HG02759 (cell line): ENCODE results near the gene SLC16A9.

Experiments
- ATAC-seq: cut with Tn5 transposase; IDR thresholded peaks from one replicate; pipeline ENCODE4 v1.9.1; 2021; ENCODE audit warnings: mild to moderate bottlenecking, moderate library complexity; ENCODE audit not compliant: unreplicated experiment

The SLC16A9 gene

GRCh38 chr10:59631237-59631636 lies 78.4 kb downstream of the SLC16A9 start:
- no peak for ATAC-seq

GRCh38 chr10:59628965-59629364 lies 80.7 kb downstream of the SLC16A9 start:
- ATAC-seq = no peak

DNA sequence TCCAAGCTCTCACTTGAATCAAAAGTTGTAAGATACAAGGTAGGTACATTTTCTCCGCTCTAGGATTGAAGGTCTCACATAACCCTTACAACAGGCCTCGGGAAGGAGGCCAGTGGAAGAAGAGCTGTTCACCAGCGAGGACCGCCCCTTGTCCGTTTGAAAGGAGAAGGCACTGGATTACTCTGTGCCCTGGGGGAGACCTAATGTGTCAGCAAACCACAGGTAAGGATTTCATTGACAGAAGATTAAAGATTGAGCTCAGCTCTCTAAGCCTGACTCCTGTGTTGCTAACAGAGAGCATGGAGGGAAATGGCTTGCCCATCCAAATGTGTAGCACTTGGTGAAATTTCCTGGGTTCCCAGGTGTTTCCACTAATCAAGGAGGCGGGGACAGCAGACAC lies 81.2 kb downstream of the SLC16A9 start:
- ATAC-seq = no peak

DNA sequence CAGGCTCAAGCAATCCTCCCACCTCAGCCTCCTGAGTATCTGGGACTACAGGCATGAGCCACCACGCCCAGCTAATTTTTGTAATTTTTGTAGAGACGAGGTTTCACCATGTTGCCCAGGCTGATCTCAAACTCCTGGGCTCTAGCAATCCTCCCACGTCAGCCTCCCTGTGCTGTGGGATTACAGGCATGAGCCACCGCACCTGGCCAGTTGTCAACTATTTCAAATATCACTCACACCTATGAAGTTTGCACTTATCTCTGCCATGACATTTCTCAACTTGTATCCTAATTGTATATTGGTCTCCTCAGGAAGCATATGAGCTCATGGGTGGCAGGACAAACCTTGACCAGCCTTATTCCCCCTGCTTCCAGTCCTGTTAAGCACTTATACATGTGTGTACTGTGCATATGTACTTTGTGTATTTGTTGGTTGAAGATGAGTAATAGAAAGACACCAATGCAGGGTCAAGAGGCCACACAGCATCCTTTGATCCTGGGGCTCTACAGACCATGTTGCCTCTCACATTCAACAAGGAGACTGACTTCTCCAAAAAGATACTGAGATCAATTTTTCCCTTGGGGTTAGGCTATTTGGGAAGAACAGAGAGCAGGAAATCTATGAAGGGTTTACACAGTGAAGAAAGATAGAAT lies 82.2 kb downstream of the SLC16A9 start:
- no peak for ATAC-seq

- ATAC-seq = no peak
Observed at GRCh38 chr10:59626523-59626869, 83.2 kb downstream of the SLC16A9 start.

DNA sequence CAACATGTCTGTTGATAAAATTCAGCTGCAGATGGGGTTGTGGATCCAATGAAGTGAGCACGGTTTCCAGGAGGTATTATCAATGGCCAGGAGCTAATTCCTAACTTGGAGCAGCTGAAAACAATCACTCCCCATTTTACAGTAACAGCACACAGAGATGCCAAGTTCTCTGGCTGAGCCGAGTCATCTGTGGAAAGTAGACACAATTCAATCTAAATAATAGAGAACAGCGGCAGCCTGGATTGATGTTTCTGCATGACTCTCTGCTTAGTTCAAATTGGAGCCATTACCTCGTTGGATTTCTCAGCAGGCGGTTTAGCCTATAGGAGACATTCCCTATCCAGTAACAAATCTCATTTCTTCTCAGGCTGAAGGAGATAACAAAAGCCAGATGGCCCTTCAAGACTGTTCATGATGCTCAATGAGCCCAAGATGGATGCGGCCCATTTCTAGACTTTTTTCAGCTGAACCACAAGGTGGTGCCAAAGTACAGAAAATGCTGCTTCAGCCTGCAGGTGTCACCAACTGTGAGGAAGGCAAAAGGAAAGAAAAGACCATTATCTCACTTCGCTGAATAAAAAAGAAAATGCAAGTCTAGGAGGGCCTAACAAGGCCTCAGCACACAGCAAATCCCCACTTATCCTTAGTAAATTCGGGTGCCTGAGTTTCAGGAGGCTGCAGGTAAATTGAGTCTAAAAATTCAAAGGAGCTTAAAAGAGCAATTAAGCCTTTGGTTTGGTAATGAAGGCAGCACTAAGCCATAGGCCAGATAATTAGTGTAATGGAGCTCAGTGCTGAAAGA lies 83.7 kb downstream of the SLC16A9 start:
- peak; percentile 84 for ATAC-seq

GRCh38 chr10:59624951-59625350 lies 84.7 kb downstream of the SLC16A9 start:
- no peak for ATAC-seq

- ATAC-seq = no peak
Observed at GRCh38 chr10:59624136-59624535, 85.5 kb downstream of the SLC16A9 start.

- no peak for ATAC-seq
Observed at GRCh38 chr10:59623133-59624121, 86.2 kb downstream of the SLC16A9 start.

DNA sequence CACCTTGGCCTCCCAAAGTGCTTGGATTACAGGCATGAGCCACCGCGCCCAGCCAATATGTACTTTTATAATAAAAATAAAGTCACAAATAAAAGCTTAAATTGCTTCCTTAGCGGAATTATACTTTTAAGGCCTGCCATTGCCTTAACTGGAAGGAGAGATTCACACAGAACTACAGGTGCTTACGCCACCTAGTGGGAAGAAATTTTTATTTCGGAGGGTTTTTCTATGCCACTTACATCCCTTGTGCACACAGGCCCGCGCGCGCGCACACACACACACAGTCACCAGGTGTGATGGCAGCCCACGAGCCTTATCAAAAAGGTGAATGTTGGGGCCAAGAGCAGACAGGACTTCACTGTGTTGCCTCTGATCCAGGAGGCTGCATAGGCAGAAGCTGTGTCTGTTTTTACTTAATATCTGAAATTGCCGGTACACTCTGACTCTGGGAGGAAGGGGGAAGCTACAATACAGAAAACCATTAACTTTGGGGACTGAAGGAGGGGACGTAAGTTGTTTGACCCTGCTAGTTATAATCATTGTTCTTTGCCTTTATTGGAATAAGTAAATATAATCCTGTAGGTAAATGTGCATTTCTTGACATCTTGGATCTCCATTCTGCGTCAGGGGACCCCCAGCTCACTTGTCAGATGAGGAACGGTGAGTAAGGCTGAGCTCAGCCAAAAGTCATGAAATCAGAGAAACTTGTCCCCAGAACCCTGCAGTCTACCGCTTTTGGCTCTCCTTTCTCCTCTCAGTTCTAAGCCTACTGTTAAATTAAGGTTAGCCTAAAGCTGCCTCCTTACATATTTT lies 87.1 kb downstream of the SLC16A9 start:
- ATAC-seq = no peak

- no peak for ATAC-seq
Observed at GRCh38 chr10:59621771-59622170, 87.9 kb downstream of the SLC16A9 start.

GRCh38 chr10:59618666-59619065 lies 91.0 kb downstream of the SLC16A9 start:
- no peak for ATAC-seq

GRCh38 chr10:59617996-59618395 lies 91.7 kb downstream of the SLC16A9 start:
- ATAC-seq = no peak

DNA sequence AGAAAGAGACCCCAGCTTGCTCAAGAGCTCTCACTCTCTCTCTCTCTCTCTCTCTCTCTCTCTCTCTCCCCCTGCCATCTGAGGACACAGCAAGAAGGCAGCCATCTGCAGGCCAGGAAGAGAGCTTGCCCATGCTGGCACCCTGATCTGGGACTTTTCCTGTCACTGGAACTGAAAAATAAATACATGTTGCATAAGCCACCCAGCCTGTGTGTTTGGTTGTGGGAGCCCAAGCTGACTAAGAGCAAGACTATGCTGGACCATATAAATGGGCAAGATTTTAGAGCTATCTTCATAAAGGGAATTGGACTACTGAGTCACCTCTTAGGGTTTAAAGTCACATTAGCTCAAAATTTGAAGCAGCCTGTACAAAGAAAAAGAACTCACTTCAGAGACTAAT lies 98.6 kb downstream of the SLC16A9 start:
- no peak for ATAC-seq

DNA sequence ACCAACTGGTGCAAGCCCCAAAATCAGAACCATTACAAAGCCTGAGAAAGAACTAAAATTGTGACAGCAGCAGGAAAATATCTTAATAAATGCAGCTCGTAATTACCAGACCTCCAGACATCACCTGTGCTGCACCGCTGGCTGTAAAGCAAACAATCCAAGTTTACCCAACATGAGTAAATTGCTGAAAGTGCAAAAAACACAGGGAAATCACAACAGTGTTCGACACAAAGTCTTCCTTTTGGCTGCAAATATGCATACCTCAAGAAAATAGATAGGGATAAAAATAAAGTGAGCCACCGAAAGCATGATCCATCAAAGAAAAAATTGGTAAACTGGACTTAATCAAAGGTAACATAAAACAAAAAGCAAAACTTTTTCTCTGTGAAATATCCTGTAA lies 101.7 kb downstream of the SLC16A9 start:
- ATAC-seq = no peak

- no peak for ATAC-seq
Observed at GRCh38 chr10:59606551-59606961, 103.1 kb downstream of the SLC16A9 start.

DNA sequence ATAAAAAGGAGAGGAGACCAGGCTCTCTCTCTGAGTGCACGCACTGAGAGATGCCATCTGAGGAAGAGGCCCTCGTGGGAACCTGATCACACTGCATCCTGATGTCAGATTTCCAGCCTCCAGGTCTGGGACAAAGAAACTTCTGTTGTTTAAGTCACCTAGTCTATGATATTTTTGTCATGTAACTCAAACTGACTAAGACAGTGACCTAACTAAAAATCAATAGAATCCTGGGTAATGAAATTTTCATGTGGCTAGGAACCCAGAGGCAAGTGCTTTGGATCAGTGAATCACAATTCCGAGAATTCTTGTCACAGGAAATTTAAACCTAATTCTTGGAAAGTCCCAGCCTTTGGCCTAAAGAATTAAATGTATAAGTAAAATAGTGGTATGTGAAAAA lies 107.7 kb downstream of the SLC16A9 start:
- ATAC-seq = no peak
